B cell (primary cell): Measurements from ENCODE around the gene DRC7. TPM values are rescaled to one million over a fixed set of nuclear protein-coding genes. Genes with fewer than 3 reads are reported as not detected.

Experiments used
- ATAC-seq: fragments of 200-7000 bp; cut with Tn5 transposase; one replicate; pipeline ENCODE4 v1.10.0; 2021; ENCODE audit warnings: low read depth, mild to moderate bottlenecking, moderate number of reproducible peaks, moderate library complexity
- CTCF ChIA-PET: fragments of 350-600 bp; sonication (Branson Sonifier 250); formaldehyde crosslinking; loops from one replicate; lab custom pipeline; 2021; ENCODE audit warnings: antibody characterized with exemption, inconsistent platforms; lab: Charles Lee
- POLR2A ChIA-PET: fragments of 350-600 bp; sonication (Branson Sonifier 250); formaldehyde crosslinking; loops from one replicate; lab custom pipeline; 2021; ENCODE audit warnings: antibody characterized with exemption; lab: Charles Lee
- DNase-seq: peaks from one replicate; pipeline ENCODE4 v3.0.0; 2013
- H2AFZ ChIP-seq: 2 replicates; pipeline ENCODE4 v1.6.1; 2012; ENCODE audit warnings: mild to moderate bottlenecking, low read depth, low read length; ENCODE audit not compliant: insufficient read depth, poor library complexity, severe bottlenecking
- H3K27ac ChIP-seq, 2 donors: 1 replicate in 1 of 2; 2 replicates in 1 of 2; pipeline ENCODE4 v1.5.1; 2012 to 2013; ENCODE audit warnings: low read length in 2 of 2, mild to moderate bottlenecking in 2 of 2, moderate library complexity in 1 of 2
- H3K27me3 ChIP-seq, 4 experiments: fragments of 200-600 bp in 1 of 4; sonication (generic) in 1 of 4; replicated peaks in 1 of 4; 1 replicate in 2 of 4; 2 replicates in 2 of 4; pipeline versions ENCODE4 v1.6.1 to v1.7.0; 2013 to 2016; ENCODE audit warnings: low read length in 3 of 4, mild to moderate bottlenecking in 2 of 4, mixed read lengths in 1 of 4, moderate library complexity in 1 of 4; ENCODE audit not compliant: insufficient read depth in 4 of 4, control insufficient read depth in 3 of 4; ENCODE audit errors: control extremely low read depth in 1 of 4
- H3K36me3 ChIP-seq, 2 experiments: replicated peaks in 1 of 2; 1 replicate in 1 of 2; 2 replicates in 1 of 2; pipeline versions ENCODE4 v1.6.1 to v1.7.1; 2013; ENCODE audit warnings: low read length in 1 of 2; ENCODE audit not compliant: insufficient read depth in 2 of 2, control insufficient read depth in 1 of 2; ENCODE audit errors: control extremely low read depth in 1 of 2, extremely low read depth in 1 of 2
- H3K4me1 ChIP-seq, 2 donors: fragments of 200-600 bp in 1 of 2; sonication (generic) in 1 of 2; 1 replicate in 1 of 2; 2 replicates in 1 of 2; pipeline versions ENCODE4 v1.5.1 to v1.6.1; 2013 to 2017; ENCODE audit warnings: low read length in 2 of 2; ENCODE audit not compliant: control insufficient read depth in 2 of 2, insufficient read depth in 2 of 2
- H3K4me2 ChIP-seq: replicated peaks from 2 replicates; pipeline ENCODE3; 2012; ENCODE audit warnings: mild to moderate bottlenecking, low read depth, low read length; ENCODE audit not compliant: poor library complexity, severe bottlenecking
- H3K4me3 ChIP-seq, 5 experiments: fragments of 200-600 bp in 1 of 5; sonication (generic) in 1 of 5; 1 replicate in 3 of 5; 2 replicates in 2 of 5; pipeline versions ENCODE4 v1.5.1 to v1.7.0; 2011 to 2016; ENCODE audit warnings: low read length in 4 of 5, mild to moderate bottlenecking in 4 of 5, low read depth in 2 of 5, control low read depth in 1 of 5, moderate library complexity in 1 of 5; ENCODE audit not compliant: insufficient read depth in 1 of 5; ENCODE audit errors: control extremely low read depth in 1 of 5, extremely low read depth in 1 of 5
- H3K79me2 ChIP-seq: fragments of 200-600 bp; sonication (generic); one replicate; pipeline ENCODE4 v1.6.0; 2016; ENCODE audit warnings: low read length; ENCODE audit not compliant: control insufficient read depth, insufficient read depth
- H3K9ac ChIP-seq: fragments of 200-600 bp; sonication (generic); 2 replicates; pipeline ENCODE4 v1.6.1; 2017; ENCODE audit warnings: mild to moderate bottlenecking, low read length, moderate library complexity
- H3K9me3 ChIP-seq, 3 donors: one replicate each; pipeline versions ENCODE4 v1.6.1 to v1.7.1; 2013; ENCODE audit warnings: low read length in 2 of 3; ENCODE audit not compliant: control insufficient read depth in 2 of 3, insufficient read depth in 1 of 3; ENCODE audit errors: control extremely low read depth in 1 of 3
- H4K20me1 ChIP-seq: 2 replicates; pipeline ENCODE4 v1.6.0; 2012; ENCODE audit warnings: mild to moderate bottlenecking, low read length; ENCODE audit not compliant: insufficient read depth, control insufficient read depth, poor library complexity, severe bottlenecking
- H3K27ac Mint-ChIP-seq: one replicate; pipeline ENCODE4 v1.8.0; 2021; ENCODE audit warnings: mixed read lengths
- H3K27me3 Mint-ChIP-seq: one replicate; pipeline ENCODE4 v1.8.0; 2021; ENCODE audit warnings: mixed read lengths
- H3K4me1 Mint-ChIP-seq: one replicate; pipeline ENCODE4 v1.8.0; 2021; ENCODE audit warnings: mixed read lengths
- H3K4me3 Mint-ChIP-seq: one replicate; pipeline ENCODE4 v1.8.0; 2021; ENCODE audit warnings: mixed read lengths
- H3K9me3 Mint-ChIP-seq: one replicate; pipeline ENCODE4 v1.8.0; 2022; ENCODE audit warnings: mixed read lengths; ENCODE audit not compliant: insufficient read depth
- CTCF ChIP-seq: fragments of 200-600 bp; IDR thresholded peaks from one replicate; pipeline ENCODE4 v1.8.0; 2022; ENCODE audit warnings: antibody characterized with exemption, mild to moderate bottlenecking
- EZH2 ChIP-seq: IDR thresholded peaks from 2 replicates; pipeline ENCODE4 v1.6.1; 2012; ENCODE audit warnings: borderline replicate concordance, low read depth, mild to moderate bottlenecking, moderate library complexity, low read length; ENCODE audit not compliant: insufficient read depth, poor library complexity, severe bottlenecking
- whole genome bisulfite sequencing: methylation state at CpG from one replicate; pipeline ENCODE4 v1.1.5; 2013; ENCODE audit warnings: missing lambda C conversion rate; ENCODE audit not compliant: insufficient coverage; 5-methylcytosine and 5-hydroxymethylcytosine counted together
- intact Hi-C: fragments of 100-400 bp; cut with micrococcal nuclease; formaldehyde crosslinking; loops from one replicate; pipeline ENCODE4 v1.10.0; 2022
- polyA plus RNA-seq: library from polyadenylated mRNA; depleted of rRNA; stranded (reverse); fragments of >200 nt; gene quantifications from 2 replicates; pipeline ENCODE4 v1.2.3, GENCODE V29; 2012
- total RNA-seq, 2 donors: library from RNA; stranded (reverse); fragments of 120-200 nt in 1 of 2; gene quantifications; 1 replicate in 1 of 2; 2 replicates in 1 of 2; pipeline versions ENCODE4 v1.2.3 to v1.2.4, GENCODE V29; 2013 to 2022

The DRC7 gene
- total and polyA plus RNA-seq, 2 donors (not counting 1 experiment from before 2014, with no cell fraction given): 0.12 to 0.22 TPM

GRCh38 chr16:57663436-57663835 is 31.2 kb upstream of the DRC7 start:
- Mint-ChIP-seq H3K9me3 (no peaks in the 10 kb centered on the region), H3K4me1 (no peaks in the 10 kb centered on the region), H3K27me3 (peaks cover 4% of the 10 kb centered on the region), H3K4me3 (no peak overlapping the region), H3K27ac (no peak overlapping the region)
- Histone ChIP-seq H3K27me3 (no peaks in the 10 kb centered on the region), H3K36me3 (no peaks in the 10 kb centered on the region), H4K20me1 (no peaks in the 10 kb centered on the region), H3K9ac (no peak overlapping the region), H3K4me3 (no peak overlapping the region), H2AFZ (no peak overlapping the region), H3K4me2 (no peak overlapping the region), H3K4me1 (no peaks in the 10 kb centered on the region), H3K27ac (no peak overlapping the region), H3K79me2 (no peaks in the 10 kb centered on the region), H3K9me3 (peaks cover 0 to 11% (median 0%) of the 10 kb centered on the region in 3 donors)
- WGBS: 85% methylated on average over 21 of the region's 21 CpGs
- no peak for TF ChIP-seq CTCF
- no peak for TF ChIP-seq EZH2
- intact Hi-C loops: no loop called here
- ChIA-PET POLR2A (no interaction called here), CTCF (no interaction called here)
- no peak for DNase-seq
- no peak for ATAC-seq

DNA sequence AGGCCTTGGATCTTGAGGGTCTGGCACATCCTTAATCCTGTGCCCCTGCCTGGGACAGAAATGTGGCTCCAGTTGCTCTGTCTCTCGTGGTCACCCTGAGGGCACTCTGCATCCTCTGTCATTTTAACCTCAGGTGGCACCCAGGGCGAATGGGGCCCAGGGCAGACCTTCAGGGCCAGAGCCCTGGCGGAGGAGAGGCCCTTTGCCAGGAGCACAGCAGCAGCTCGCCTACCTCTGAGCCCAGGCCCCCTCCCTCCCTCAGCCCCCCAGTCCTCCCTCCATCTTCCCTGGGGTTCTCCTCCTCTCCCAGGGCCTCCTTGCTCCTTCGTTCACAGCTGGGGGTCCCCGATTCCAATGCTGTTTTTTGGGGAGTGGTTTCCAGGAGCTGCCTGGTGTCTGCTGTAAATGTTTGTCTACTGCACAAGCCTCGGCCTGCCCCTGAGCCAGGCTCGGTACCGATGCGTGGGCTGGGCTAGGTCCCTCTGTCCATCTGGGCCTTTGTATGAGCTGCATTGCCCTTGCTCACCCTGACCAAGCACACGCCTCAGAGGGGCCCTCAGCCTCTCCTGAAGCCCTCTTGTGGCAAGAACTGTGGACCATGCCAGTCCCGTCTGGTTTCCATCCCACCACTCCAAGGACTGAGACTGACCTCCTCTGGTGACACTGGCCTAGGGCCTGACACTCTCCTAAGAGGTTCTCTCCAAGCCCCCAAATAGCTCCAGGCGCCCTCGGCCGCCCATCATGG is 30.5 kb upstream of the DRC7 start:
- H3K9ac ChIP-seq: no peak overlapping the region
- CTCF ChIA-PET: no interaction called here
- no peak overlapping the region for H3K4me3 Mint-ChIP-seq

More for the DNA sequence above, 30.5 kb upstream of the DRC7 start:
- DNase-seq (no peak), ATAC-seq (no peak)
- peaks cover 8% of the 10 kb centered on the region for H3K27me3 Mint-ChIP-seq
- no peak overlapping the region for H3K4me3 ChIP-seq
- intact Hi-C loops: no loop called here
- no peaks in the 10 kb centered on the region for H3K9me3 Mint-ChIP-seq
- no peaks in the 10 kb centered on the region for H3K36me3 ChIP-seq
- H3K4me2 ChIP-seq: no peak overlapping the region
- peaks cover 0 to 11% (median 0%) of the 10 kb centered on the region in 3 donors for H3K9me3 ChIP-seq
- H4K20me1 ChIP-seq: no peaks in the 10 kb centered on the region
- H3K4me1 ChIP-seq: no peaks in the 10 kb centered on the region
- 82% methylated on average over 8 of the region's 15 CpGs for WGBS
- H3K79me2 ChIP-seq: no peaks in the 10 kb centered on the region
- H3K27ac Mint-ChIP-seq: no peak overlapping the region
- no peaks in the 10 kb centered on the region for H3K4me1 Mint-ChIP-seq
- TF ChIP-seq CTCF (no peak), EZH2 (no peak)
- POLR2A ChIA-PET: no interaction called here
- H3K27ac ChIP-seq: no peak overlapping the region
- no peak overlapping the region for H2AFZ ChIP-seq
- H3K27me3 ChIP-seq: no peaks in the 10 kb centered on the region
